ENCODE data around the gene DNHD1. TPM values are rescaled to one million over a fixed set of nuclear protein-coding genes. Genes with fewer than 3 reads are reported as not detected.

DNHD1 gene
- total and polyA plus RNA-seq, 2 of the 8 experiments (the other 6 are each of a cell fraction or from before 2014, with no cell fraction given), result 5.0 to 6.8 TPM

- Histone ChIP-seq H3K27ac (ENCODE audit: low read depth, low read length) (no peak overlapping the region), H4K20me1 (replicated peaks in 1 of 2; ENCODE audit: control insufficient read depth in 1 of 2, insufficient read depth in 2 of 2, low read length in 2 of 2) (no peaks in the 10 kb centered on the region), H2BK120ac (replicated peaks; ENCODE audit: low read depth, low read length) (no peak overlapping the region), H3K9me3 (ENCODE audit: insufficient read depth in 2 of 2, low read depth in 1 of 2, low read length in 1 of 2) (no peaks in the 10 kb centered on the region), H3K4me2 (ENCODE audit: insufficient read depth in 1 of 2, low read depth in 2 of 2, low read length in 2 of 2) (no peak overlapping the region), H2AFZ (ENCODE audit: low read length) (no peak overlapping the region), H2BK5ac (ENCODE audit: low read depth, low read length) (no peak overlapping the region), H3K9ac (replicated peaks in 1 of 4; ENCODE audit: extremely low read depth in 1 of 4, low read depth in 3 of 4, low read length in 3 of 4) (no peak overlapping the region), H3K23me2 (ENCODE audit: low read depth, low read length) (peaks cover 13% of the 10 kb centered on the region), H2BK15ac (ENCODE audit: low read length) (no peak overlapping the region), H3K79me2 (ENCODE audit: control insufficient read depth in 1 of 2, insufficient read depth in 2 of 2, low read length in 2 of 2) (peaks cover 0 to 8% of the 10 kb centered on the region in 2 experiments; a peak in 1 of 4 replicates), H3K4ac (replicated peaks; ENCODE audit: insufficient read length, low read depth, low read length) (no peak overlapping the region), H3K56ac (replicated peaks; ENCODE audit: insufficient read length, low read depth, low read length) (no peak overlapping the region), H2BK20ac (ENCODE audit: low read length) (no peak overlapping the region), H3K14ac (ENCODE audit: insufficient read length) (no peak overlapping the region), H2AK5ac (ENCODE audit: low read depth, low read length) (no peak overlapping the region), H4K8ac (ENCODE audit: extremely low read depth, insufficient read depth, low read length) (no peak overlapping the region), H2BK12ac (ENCODE audit: low read depth, low read length) (no peak overlapping the region), H3K27me3 (replicated peaks in 1 of 4; ENCODE audit: control insufficient read depth in 3 of 4, extremely low read depth in 1 of 4, insufficient read depth in 3 of 4, low read length in 3 of 4) (no peaks in the 10 kb centered on the region), H4K91ac (replicated peaks; ENCODE audit: insufficient read length, low read length) (no peak overlapping the region), H3K23ac (ENCODE audit: insufficient read length) (no peak overlapping the region), H3K36me3 (ENCODE audit: control insufficient read depth in 2 of 4, insufficient read depth in 4 of 4, low read length in 3 of 4) (peaks cover 0 to 4% (median 2%) of the 10 kb centered on the region in 4 experiments; a peak in 4 of 8 replicates), H3K18ac (ENCODE audit: extremely low read depth, low read length) (no peak overlapping the region), H4K5ac (ENCODE audit: insufficient read length, low read depth, low read length) (no peak overlapping the region), H3K4me1 (replicated peaks in 1 of 4; ENCODE audit: control insufficient read depth in 3 of 4, insufficient read depth in 4 of 4, low read length in 3 of 4) (peaks cover 0 to 7% (median 4%) of the 10 kb centered on the region in 4 experiments; a peak in 3 of 7 replicates), H3K79me1 (ENCODE audit: low read depth, low read length) (no peaks in the 10 kb centered on the region; the same call in none of the 2 replicates), H3K4me3 (ENCODE audit: extremely low read depth in 1 of 4, insufficient read depth in 2 of 4, low read depth in 3 of 4, low read length in 4 of 4) (no peak overlapping the region)
- ChIA-PET CTCF (ENCODE audit: partially characterized antibody) (interaction anchor here (0.9 to 2.6 kb wide), 4 partner anchors 10 to 238 kb away, joined by 3 to 10 read pairs (median 4); no protein-coding TSS in a partner anchor), POLR2A (ENCODE audit: partially characterized antibody) (interaction anchor here (0.9 to 3.2 kb wide), 4 partner anchors 9 to 148 kb away, joined by 3 to 31 read pairs (median 5); no protein-coding TSS in a partner anchor)
- FAIRE-seq (no peak), DNase-seq (ENCODE audit: low read depth in 1 of 2, low spot score in 2 of 2) (no peak)
- TF ChIP-seq SAP30 (IDR thresholded peaks at IDR 0.05; ENCODE audit: insufficient read depth, insufficient replicate concordance, low read length) (no peak), BACH1 (IDR thresholded peaks at IDR 0.05; ENCODE audit: low read length) (no peak), SIRT6 (IDR thresholded peaks at IDR 0.05; ENCODE audit: low read length) (no peak), SP4 (IDR thresholded peaks at IDR 0.05; ENCODE audit: low read length) (no peak)
- WGBS, 2 experiments (ENCODE audit: extremely low coverage in 1 of 2, insufficient coverage in 1 of 2, insufficient read length in 1 of 2, insufficient replicate concordance in 2 of 2, low coverage in 1 of 2, low lambda C conversion rate in 2 of 2, missing lambda C conversion rate in 1 of 2), result 92% methylated on average over 14 of the region's 14 CpGs; no CpG with 5 or more reads in 1 of the 2 experiments
Observed at GRCh38 chr11:6616596-6617250, 119.6 kb downstream of the DNHD1 start.

All from H1 (cell line).